ENCODE measurements around the gene IMP3. TPM values are rescaled to one million over a fixed set of nuclear protein-coding genes. Genes with fewer than 3 reads are reported as not detected.

Gene IMP3
- total and polyA plus RNA-seq, 8 donors: 18.7 to 39.6 (median 30.8) TPM

GRCh38 chr15:75676688-75677464 is 36.9 kb upstream of the IMP3 start:
- peak in 1 of 6 donors; percentile 77 for DNase-seq
- Histone ChIP-seq H3K4me3 (no peak overlapping the region), H3K27ac (no peak overlapping the region), H3K36me3 (no peaks in the 10 kb centered on the region), H3K4me1 (peaks cover 7 to 14% (median 9%) of the 10 kb centered on the region in 3 donors), H3K9me3 (no peaks in the 10 kb centered on the region), H3K27me3 (no peaks in the 10 kb centered on the region)
- intact Hi-C loops (cut with DNase I): no loop called here
- no peak for FAIRE-seq
- TF ChIP-seq, protein P1, sequence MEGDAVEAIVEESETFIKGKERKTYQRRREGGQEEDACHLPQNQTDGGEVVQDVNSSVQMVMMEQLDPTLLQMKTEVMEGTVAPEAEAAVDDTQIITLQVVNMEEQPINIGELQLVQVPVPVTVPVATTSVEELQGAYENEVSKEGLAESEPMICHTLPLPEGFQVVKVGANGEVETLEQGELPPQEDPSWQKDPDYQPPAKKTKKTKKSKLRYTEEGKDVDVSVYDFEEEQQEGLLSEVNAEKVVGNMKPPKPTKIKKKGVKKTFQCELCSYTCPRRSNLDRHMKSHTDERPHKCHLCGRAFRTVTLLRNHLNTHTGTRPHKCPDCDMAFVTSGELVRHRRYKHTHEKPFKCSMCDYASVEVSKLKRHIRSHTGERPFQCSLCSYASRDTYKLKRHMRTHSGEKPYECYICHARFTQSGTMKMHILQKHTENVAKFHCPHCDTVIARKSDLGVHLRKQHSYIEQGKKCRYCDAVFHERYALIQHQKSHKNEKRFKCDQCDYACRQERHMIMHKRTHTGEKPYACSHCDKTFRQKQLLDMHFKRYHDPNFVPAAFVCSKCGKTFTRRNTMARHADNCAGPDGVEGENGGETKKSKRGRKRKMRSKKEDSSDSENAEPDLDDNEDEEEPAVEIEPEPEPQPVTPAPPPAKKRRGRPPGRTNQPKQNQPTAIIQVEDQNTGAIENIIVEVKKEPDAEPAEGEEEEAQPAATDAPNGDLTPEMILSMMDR (IDR thresholded peaks at IDR 0.05): no peak
- 87 to 89% methylated on average over 30 of the region's 30 CpGs for WGBS, 2 donors
- no peak for ATAC-seq

DNA sequence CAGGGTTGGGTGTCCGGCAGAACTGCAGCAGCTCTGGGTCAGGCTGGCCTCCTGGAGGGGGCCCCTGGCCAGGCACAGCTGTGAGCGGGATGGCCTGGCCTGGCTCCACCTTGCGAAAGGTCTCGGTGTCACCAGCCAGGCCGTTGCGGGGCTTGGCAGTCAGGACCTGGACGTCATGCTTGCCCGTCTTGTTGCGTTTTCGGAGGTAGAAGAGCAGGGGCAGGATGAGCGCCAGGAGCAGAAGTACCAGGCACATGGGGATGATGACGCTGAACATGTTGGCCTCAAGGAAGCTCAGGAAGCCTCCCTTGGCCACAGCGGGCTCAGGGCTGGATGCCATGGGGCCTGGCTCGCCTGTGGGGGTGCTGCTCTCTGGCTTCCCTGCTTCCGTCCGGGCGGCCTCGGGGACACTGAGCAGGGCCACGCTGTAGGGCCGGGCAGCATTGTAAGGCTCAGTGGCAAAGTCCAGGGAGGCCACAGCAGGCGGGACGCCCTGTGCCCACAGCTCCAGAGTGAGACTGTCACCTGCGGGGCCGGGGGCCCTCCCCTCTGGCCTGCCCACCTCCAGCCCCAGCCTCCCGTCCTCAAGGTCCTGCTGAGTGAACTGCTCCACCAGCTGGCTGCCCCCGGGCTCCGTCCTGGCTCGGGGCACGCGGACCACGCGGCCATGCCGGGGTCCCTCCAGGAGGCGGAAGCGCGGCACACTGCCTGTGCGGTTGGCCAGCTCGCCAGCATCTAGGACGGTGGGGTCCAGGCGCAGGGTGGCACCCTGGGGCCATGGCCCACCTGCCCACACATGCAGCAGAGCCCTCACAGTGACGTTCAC is 35.8 kb upstream of the IMP3 start:
- Histone ChIP-seq H3K27me3 (no peaks in the 10 kb centered on the region), H3K27ac (no peak overlapping the region), H3K4me3 (no peak overlapping the region), H3K4me1 (peaks cover 7 to 14% (median 9%) of the 10 kb centered on the region in 3 donors), H3K9me3 (no peaks in the 10 kb centered on the region), H3K36me3 (no peaks in the 10 kb centered on the region)
- ATAC-seq (no peak), DNase-seq (peak in 1 of 6 donors; percentile 74), FAIRE-seq (no peak)
- WGBS, 2 donors: 89 to 90% methylated on average over 41 of the region's 41 CpGs
- intact Hi-C loops (cut with DNase I): no loop called here
- TF ChIP-seq, protein P1 (IDR thresholded peaks at IDR 0.05): no peak

- no peak overlapping the region for H3K27ac ChIP-seq
Measured at GRCh38 chr15:75674366-75674765, 34.3 kb upstream of the IMP3 start.

DNA sequence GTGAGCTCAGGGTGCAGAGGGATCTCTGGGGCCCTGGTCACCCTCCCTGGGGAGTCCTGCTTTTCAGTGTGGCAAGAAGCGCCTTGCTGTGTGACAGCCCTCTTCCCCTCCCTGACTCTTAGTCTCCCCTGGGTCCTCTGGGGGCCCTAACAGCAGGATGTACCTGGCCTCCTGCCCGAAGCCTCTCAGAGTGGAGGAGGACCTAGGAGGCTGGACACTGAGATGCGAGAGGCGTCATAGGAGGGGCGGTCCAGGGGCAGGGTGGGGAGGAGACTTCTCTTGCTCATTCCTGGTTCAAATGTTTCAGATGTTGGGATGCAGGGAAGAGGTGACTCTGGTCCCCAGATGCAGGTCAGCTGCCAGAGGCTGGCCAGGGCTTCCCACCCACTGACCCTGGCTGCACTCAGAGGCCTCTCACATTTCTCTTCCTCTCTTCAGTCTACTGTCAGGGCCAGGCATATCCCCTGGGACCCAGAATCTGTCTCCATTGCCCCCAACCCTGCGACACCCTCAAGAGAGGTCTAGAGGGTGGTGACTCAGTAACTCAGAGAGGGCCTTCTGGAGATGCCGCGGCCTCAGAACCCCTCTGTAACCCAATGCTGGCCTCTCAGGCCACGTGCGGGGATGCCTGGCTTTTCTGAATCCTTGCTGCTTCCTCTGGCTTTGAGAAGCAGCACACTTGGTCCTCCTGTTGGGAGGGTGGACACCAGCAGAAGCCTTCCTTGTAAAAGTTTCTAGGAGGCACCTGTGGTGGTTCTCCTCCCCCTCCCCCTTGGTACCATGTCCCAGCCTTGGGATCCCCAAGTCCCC is 33.6 kb upstream of the IMP3 start:
- Histone ChIP-seq H3K36me3 (no peaks in the 10 kb centered on the region), H3K4me1 (peaks cover 9 to 14% (median 9%) of the 10 kb centered on the region in 3 donors), H3K27ac (peak overlapping the region in 1 of 4 donors; percentile 63), H3K9me3 (no peaks in the 10 kb centered on the region), H3K27me3 (no peaks in the 10 kb centered on the region), H3K4me3 (no peak overlapping the region)
- peak in 3 of 4 donors; percentile 8 to 29 (median 11) for ATAC-seq
- FAIRE-seq: no peak
- TF ChIP-seq, protein P1 (IDR thresholded peaks at IDR 0.05): no peak
- 90% methylated on average over 10 of the region's 10 CpGs for WGBS, 2 donors
- DNase-seq: peak in 1 of 6 donors; percentile 72
- intact Hi-C loops (cut with DNase I): no loop called here

More at GRCh38 chr15:75674366-75674765, 34.3 kb upstream of the IMP3 start:
- DNase-seq (peak in 1 of 6 donors; percentile 44), ATAC-seq (no peak), FAIRE-seq (no peak)
- no peaks in the 10 kb centered on the region for H3K27me3 ChIP-seq
- no peak overlapping the region for H3K4me3 ChIP-seq
- TF ChIP-seq, protein P1 (IDR thresholded peaks at IDR 0.05): no peak
- intact Hi-C loops (cut with DNase I): no loop called here
- H3K4me1 ChIP-seq: peaks cover 7 to 14% (median 9%) of the 10 kb centered on the region in 3 donors
- 84 to 93% methylated on average over 8 of the region's 8 CpGs for WGBS, 2 donors
- no peaks in the 10 kb centered on the region for H3K9me3 ChIP-seq
- no peaks in the 10 kb centered on the region for H3K36me3 ChIP-seq
